Activated T-cell treated with anti-CD3 and anti-CD28 coated beads for 1 hour (primary cell): ENCODE measurements around the gene ECT2L.

Experiments
- DNase-seq: peaks from one replicate; pipeline ENCODE4 v3.0.0-alpha.2; 2020; ENCODE audit warnings: low read depth

Gene ECT2L

DNA sequence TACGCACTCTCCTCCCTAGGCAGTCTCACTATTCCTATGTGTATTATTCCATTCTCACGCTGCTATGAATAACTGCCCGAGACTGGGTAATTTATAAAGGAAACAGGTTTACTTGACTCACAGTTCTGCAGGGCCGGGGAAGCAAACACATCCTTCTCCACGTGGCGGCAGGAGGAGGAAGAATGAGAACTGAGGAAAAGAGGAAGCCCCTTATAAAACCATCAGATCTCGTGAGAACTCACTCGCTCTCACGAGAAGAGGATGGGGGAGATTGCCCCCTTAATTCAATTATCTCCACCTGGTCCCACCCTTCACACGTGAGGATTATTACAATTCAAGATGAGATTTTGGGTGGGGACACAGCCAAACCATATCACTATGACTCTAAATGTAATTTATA lies 61.9 kb downstream of the ECT2L start:
- no peak for DNase-seq

DNA sequence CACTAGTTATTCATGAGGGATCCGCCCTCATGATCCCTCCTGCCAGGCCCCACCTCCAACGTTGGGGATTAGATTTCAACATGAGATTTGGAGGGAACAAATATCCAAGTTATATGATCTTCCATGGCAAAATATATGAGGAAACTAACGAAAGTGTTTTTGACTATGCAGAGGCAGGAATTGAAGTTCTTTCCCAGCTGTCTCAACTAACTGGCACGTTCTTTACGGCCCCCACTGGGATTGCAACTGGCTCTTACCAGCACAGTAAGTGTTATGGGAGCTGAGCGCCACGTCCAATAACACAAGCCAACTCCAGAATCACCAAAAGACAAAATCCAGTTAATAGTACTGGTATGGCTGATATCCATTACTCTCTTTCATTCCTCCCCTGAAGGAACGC lies 66.6 kb downstream of the ECT2L start:
- DNase-seq, result no peak

DNA sequence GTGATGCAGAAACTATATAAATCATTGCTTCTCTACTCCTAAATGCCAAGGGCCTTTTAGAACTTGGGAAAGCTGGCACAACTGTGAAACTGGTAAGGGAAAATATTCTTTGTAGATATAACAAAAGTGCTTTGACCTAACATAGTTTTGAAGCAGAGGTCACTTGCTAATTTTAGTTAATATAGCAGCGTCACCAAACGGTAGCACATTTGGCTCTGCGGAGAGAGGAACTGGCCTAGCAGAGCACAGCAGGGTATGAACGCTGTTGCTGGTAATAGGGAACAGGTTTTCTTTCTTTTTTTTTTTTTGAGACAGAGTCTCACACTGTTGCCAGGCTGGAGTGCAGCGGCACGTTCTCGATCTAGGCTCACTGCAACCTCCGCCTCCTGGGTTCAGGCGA lies 67.4 kb downstream of the ECT2L start:
- DNase-seq, result no peak

DNA sequence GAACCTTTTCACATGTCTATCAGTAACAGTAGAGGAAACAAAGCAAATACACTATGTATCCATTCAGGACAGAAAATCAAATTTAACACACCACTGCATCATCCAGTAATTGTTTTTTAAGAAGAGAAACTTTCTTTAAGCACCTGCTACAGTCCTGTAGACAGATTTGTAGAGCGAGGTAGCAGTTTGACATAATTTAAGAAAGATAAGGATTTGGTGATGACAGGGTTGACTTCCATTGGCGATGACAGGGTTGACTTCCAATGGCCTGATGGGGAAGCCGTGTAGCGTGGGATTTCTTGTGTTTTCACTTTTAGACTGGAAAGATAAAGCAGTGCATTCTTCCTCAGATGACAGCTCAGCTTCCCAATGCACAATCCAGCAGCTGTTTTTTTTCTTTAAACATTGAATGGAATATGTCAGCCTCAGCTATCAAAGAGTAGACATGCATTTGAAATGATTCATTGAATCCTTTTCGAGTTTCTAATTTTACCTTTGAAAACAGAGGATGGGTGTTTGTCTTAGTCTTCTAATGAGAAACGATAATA lies 68.5 kb downstream of the ECT2L start:
- no peak for DNase-seq

DNA sequence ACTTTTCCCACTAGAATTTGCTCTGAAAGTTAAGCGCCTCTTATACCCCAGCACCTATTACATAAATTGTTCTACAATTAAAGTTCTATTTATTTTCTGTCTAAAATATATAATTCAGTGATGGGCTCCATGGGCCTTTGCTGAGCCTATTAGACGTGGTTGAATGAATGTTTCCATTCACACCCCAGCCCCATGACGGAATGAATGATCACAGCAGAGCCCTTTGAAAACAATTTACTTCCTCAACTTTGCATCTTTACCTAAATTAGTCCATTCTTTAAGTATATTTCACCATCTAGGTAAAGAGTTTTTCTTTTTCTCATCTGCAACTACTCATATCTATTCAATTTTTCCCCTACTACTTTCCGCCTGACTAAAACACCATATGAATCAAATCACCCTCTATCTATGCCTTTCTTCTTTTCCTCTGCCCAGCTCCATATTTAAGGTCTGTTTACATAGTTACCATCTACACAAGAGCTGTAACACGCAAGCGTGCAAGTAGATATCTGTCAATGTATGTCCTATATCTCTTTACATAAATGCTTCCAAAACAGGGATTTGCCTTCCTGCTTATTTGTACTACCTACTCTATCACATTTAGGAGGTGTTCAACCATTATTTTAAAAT lies 69.7 kb downstream of the ECT2L start:
- no peak for DNase-seq

DNA sequence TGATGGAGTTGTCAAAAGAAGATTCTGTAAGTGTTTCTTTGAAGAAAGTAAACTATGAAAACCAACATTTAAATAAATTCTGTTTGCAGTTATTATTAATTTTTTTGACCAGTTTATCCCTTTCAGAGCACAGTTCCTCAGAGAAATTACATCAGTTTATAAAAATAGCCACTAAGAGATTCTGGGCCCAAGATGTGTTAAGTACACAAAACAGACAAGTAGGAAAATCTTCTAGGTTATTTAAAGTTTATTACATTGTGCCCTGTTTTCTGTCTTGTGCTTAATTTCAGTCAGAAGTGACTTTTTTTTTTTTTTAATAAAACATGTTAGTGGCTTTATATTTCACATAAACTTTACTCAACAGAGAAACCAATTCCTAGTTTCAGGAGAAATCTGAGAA lies 72.3 kb downstream of the ECT2L start:
- DNase-seq, result no peak

DNA sequence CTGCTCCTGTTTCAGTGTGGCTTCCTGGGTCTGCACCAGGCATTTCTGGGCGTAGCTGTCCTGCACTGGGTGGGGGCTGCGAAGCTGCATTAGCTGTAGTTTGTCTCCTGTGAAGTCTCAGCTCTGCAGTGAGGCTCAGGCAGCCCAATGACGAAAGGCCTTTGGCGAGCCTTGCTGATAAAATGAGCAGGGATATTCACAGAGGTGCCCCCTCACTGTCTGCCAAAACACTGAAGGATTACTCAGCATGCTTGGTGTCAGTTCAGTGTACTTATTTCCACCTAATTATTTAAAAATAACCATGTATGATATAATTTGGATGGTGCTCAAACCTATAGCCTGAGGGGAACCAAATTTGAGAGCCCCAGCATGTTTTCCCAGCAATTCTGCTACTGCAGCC lies 73.5 kb downstream of the ECT2L start:
- DNase-seq, result no peak

DNA sequence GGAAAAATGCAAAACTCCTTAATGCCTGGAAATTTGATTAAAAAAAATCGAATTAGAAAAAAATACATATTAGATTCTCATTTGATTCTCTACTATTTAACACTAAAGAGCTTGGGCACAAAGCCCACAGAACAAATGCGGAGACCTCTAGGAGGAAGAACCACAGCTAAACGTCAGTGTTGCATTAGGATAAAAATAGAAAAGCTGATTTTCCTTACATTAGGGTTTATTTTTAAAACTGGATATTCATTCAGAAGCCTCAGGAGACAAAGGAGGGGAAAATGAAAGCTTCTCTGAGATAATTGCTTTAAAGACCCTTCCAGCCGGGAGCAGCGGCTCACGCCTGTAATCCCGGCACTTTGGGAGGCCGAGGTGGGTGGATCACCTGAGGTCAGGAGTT lies 77.3 kb downstream of the ECT2L start:
- DNase-seq, result no peak

DNA sequence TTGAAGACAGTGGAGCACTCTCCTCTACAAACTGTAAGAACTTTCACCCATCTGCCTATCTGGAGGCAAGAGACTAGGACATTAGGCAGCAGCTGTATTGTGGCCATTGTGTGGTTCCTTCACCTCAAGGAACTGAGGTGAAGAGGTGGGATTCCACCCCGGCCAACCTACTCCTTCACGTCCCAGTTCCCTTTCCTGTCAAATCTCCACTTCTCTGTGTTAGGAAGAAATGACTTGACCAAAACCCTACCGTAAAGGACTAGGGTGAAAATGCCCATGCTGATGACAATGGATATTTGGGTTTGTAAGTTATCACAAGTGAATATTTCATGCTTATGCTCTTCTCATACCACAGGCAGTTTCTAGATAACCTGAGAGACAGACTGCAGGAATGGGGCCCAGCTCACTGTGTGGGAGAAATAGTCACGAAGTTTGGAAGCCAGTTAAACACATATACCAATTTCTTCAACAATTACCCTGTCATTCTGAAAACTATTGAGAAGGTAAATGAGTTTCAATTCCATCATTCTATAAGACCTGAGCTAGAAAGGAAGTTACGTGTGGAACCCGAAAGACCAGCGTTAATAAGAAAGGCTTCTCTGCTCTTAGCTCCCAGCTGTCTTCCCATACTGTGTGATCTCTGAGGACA lies 86.6 kb downstream of the ECT2L start:
- DNase-seq, result no peak

DNA sequence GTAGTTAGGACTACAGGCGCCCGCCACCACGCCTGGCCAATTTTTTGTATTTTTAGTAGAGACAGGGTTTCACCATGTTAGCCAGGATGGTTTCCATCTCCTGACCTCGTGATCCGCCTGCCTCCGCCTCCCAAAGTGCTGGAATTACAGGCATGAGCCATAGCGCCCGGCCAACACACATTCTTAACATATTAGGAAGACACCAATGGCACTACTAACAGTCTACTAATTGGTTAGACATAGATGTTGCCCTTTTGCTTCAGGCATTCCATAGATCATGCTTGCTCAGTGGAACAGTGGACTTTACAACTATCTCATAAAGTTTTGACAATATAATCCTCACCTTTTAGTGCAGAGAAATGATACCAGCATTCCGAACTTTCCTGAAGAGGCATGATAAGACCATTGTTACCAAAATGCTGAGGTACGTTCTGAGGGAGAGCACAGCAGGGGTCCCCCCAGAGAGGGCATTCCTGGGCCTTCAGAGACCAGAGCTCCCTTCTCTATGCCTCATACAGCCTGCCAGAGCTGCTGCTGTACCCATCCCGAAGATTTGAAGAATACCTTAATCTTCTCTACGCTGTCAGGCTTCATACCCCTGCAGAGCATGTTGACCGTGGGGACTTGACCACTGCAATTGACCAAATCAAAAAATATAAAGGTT lies 89.4 kb downstream of the ECT2L start:
- no peak for DNase-seq

DNA sequence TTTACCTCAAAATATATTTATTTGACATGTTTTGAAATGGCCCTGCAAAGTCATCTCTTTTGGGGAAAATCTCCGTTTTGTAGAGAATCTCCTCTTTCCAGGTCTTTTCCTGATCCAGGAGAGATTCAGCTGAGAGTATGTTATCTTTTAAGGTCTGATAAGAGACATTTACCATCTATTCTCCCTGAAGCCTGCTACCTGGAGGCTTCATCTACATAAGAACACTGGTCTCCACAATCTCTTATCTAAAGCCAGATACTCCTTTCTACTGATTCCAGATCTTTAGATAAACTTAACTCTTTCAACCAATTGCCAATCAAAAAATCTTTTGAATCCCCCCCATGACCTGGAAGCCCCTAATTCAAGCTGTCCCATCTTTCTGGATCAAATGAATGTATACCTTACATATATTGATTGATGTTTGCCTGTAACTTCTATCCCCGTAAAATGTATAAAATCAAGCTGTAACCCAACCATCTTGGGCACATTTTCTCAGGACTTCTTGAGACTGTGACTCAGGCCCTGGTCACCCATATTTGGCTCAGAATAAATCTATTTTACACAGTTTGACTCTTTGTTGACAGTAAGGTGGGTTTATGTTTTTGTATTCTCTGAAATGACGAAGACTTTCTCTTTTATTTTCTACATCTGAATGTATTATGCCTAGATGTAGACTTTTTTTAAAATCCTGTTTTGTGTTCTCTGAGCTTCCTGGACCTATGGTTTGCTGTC lies 95.5 kb downstream of the ECT2L start:
- DNase-seq, result no peak

DNA sequence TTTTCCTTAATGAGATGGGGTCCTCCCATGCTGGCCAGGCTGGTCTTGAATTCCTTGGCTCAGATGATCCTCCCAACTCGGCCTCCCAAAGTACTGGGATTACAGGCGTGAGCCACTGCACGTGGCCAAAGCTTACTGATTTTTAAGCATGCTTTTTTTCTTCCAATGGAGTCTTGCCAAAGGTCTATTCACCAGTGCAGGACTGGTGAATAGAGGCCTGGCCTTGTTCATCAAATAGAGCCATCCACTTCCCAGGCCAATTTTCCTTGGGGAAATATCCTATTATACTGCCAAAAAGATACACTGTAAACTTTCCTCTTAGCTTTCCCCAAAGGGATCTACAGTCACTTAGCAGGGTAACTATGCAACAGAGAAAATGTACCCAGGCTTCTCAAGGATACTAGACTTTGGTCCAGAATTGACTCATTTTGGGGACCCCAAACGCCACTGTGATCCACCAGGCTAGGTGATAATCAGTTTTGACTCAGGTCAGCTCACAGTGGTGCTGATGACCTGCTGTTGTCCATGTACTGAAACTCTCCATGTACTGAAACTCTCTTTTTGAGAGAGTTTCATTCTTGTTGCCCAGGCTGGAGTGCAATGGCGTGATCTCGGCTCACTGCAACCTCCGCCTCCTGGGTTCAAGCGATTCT lies 100.3 kb downstream of the ECT2L start:
- DNase-seq, result no peak

DNA sequence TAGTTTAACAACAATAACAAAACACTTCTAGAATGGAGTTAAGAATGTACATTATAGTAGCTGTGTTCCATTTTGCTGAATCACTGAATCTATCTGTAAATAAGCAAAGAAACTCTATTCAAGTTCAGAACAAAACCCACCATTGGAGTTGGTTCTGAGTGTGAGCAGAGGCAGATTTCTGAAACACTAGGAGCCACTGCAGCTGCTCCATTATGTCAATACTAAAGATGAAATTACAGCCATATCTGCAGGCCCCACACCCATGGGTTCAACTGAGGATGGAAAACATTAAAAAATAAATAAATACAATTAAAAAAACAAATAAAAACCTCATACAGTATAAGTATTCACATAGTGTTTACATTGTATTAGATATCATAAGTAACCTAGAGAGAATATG lies 101.1 kb downstream of the ECT2L start:
- DNase-seq, result no peak

DNA sequence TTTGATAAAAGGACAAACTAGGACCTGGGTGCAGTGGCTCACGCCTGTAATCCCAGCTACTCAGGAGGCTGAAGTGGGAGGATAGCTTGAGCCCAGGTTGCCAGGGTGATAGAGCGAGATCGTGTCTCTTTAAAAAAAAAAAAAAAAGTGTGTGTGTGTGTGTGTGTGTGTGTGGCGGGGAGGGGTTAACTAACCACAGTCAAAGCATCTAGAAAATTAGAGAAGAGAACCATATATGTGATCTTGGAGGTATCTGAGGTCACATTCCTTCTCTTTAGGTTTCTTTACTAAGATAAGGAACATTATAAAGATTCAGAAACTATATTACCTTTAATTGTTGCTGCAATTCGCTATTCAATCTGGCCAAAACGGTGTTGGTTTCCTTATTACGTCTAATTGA lies 111.3 kb downstream of the ECT2L start:
- DNase-seq, result no peak

DNA sequence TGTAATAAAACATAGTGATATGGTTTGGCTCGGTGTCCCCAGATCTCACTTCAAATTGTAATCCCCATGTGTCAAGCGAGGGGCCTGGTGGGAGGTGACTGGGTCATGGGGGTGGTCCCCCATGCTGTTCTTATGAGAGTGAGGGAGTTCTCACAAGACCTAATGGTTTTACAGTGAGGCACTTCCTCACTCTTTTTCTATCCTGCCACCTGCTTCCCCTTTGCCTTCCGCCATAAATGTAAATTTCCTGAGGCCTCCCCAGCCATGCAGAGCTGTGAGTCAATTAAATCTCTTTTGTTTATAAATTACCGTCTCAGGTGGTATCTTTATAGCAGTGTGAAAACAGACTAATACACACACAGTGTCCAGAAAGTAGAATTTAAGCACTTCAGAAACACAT lies 113.6 kb downstream of the ECT2L start:
- DNase-seq, result no peak

DNA sequence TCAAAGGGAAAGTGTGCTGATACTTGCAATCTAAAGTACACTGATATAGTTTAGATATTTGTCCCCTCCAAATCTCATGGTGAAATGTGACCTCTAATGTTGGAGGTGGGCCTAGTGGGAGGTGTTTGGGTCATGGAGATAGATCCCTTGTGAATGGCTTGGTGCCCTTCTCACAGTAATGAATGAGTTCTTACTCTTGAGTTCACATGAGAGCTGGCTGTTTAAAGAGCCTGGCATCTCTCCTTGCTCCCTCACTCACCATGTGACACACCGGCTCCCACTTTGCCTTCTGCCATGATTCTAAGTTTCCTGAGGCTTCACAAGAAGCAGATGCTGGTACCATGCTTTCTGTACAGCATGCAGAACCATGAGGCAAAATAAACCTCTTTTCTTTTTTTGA lies 114.1 kb downstream of the ECT2L start:
- DNase-seq, result no peak

DNA sequence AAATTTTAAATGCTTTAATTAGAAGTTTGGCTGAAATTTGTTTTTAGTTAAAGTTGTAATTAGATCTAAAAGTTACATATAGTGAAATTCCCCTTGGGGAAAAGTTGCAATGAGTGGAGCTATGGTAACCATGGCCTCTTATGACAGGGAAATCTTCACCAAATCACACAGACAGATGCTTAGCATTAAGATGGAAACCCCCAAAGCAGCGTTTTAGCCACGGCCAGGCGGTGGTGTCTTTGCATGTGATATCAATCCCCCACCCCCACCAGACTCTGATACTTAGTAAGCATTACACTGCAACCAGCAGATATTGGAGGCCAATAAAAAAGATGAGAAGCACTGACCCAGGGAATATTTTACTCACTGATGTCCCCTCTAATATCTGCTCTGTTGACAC lies 116.4 kb downstream of the ECT2L start:
- no peak for DNase-seq

DNA sequence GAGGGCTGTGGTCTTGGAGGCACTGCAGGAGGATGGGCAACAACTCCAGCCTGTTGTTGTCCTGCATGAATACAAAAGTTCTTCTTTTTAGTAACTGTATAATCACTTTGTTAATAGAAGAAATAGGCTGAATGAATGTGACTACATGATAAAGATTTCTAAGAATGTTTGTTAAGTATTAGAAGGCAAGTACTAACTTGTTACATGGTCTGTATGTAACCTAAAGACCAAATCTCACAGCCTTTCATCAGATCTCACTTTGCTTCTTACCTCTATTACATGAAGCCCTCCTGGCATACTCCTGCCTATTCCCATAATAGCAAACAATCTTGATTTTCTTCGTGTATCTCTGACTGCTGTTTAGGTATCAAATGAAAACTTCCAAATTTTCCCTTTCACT lies 118.8 kb downstream of the ECT2L start:
- DNase-seq, result no peak

DNA sequence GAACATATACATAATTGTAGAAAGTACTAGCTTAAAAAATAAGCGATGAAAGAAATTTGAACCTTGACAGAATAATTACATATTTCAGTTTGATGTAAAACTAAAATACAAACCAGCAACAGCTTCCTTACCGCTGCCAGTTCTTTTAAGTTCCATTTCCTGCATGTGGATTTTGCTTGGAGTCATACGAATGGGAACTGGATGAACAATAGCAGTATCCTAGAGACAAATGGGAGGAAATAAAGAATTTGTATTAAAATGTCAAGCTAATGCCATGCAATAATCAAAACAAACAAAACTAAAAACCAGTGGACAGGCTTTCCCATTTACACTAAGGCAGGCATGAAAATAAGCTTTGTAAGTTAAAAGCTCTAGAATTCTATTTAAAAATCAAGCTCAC lies 125.0 kb downstream of the ECT2L start:
- DNase-seq, result no peak

DNA sequence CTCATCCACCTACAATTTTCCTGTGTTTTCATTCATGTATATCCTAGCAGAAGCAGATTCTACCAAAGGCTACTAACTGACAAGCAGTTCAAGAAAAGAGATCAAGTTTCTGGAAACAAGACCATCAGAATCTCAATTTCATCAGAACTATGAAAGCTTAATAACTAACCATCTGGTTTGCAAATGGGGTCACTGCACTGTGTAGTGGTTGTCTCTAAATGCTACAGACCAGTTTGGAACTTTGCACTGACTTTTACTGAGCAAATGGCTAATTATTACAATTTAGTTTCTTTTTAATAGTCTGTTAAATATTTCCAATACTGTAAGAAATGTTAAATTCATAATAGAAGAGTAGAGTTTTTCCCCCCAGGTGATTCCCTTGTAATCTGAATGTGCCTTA lies 127.7 kb downstream of the ECT2L start:
- DNase-seq, result no peak

DNA sequence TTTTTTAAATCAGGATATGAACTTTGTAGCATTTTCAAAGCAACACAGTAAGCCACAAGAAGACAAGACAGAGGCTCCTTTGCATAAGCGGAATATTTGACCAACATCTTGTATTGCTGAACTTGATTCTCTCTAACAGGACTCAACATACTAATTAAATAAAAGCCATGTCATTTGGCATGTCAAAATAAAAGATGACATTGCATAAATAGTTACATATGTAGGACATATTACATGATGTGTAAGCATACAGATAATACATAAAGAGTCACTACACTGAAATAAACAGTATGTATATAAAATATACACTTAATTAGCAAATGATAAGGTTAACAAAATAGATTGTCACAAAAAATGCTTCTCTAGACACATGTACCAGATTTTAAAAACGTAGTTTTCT lies 129.9 kb downstream of the ECT2L start:
- DNase-seq, result no peak

DNA sequence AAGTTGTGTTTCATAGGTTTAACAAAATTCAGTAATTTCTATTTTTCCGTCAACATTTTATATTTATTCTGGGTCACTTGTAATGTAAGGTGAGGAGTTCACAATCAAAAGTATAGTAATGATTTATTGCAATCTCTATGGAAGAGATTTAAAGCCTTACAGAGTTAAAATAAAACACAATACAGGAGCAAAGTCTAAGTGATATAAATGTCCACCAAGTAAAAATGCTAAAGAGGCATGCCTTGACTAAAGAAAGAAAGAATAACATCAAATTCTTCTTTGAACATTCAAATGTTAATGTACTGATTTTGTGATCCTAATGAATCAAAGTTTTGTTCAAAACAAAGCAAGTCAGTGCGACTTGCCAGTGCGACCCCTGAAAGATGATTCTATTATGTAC lies 130.7 kb downstream of the ECT2L start:
- no peak for DNase-seq
